ENCODE data around the gene TRPM1. TPM values are rescaled to one million over a fixed set of nuclear protein-coding genes. Genes with fewer than 3 reads are reported as not detected.
A peak's percentile ranks its signal among the peaks of the same experiment; 100 is the strongest.

The TRPM1 gene
- total RNA-seq, 4 donors from 2014 or later, result not detected

DNA sequence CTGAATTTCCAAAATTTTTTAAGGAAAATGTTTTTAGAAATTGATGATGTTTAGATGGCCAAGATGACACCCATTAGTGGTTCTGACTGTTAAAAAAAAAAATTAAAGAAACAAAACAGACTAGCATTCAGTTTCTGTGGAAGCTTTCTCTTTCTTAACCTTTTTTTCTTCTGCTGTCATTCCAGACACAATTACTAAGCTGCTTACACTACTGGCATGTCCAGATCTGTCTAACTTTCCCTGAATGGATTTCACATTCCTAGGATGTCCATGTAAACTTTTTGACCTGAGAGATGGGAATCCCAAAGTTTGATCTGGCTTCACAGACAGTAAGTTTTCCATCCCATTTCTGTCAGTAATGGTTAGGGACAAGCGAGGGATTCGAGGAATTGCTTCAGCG is 99.8 kb downstream of the TRPM1 start:
- no peak overlapping the region for H3K27ac ChIP-seq
- no peaks in the 10 kb centered on the region for H3K27me3 ChIP-seq
- no peak for TF ChIP-seq POLR2A (IDR thresholded peaks at IDR 0.05)
- TF ChIP-seq, protein P1, sequence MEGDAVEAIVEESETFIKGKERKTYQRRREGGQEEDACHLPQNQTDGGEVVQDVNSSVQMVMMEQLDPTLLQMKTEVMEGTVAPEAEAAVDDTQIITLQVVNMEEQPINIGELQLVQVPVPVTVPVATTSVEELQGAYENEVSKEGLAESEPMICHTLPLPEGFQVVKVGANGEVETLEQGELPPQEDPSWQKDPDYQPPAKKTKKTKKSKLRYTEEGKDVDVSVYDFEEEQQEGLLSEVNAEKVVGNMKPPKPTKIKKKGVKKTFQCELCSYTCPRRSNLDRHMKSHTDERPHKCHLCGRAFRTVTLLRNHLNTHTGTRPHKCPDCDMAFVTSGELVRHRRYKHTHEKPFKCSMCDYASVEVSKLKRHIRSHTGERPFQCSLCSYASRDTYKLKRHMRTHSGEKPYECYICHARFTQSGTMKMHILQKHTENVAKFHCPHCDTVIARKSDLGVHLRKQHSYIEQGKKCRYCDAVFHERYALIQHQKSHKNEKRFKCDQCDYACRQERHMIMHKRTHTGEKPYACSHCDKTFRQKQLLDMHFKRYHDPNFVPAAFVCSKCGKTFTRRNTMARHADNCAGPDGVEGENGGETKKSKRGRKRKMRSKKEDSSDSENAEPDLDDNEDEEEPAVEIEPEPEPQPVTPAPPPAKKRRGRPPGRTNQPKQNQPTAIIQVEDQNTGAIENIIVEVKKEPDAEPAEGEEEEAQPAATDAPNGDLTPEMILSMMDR (IDR thresholded peaks at IDR 0.05), result no peak
- DNase-seq, result no peak
- no peaks in the 10 kb centered on the region for H3K36me3 ChIP-seq
- peaks cover 0 to 14% (median 2%) of the 10 kb centered on the region in 4 donors for H3K4me1 ChIP-seq
- no peak overlapping the region for H3K4me3 ChIP-seq
- no peaks in the 10 kb centered on the region for H3K9me3 ChIP-seq

DNA sequence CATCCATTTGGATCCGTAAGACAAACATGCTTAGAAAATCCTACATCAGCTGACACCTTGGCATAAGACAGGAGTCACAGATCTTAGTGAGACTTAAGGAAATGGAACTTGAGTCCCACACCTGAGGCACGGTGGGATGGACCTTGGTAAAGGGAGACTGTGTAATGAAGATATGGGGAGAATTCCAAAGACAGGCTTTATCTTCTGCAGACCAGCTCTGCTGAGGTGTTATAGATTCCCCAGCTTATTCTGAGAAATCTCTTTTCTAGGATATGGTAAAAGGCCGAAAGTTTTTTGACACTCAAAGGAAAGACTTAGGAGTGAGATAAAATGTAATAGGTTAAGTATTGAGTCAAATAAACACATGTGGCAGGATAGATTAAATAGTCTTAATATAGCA is 101.8 kb downstream of the TRPM1 start:
- Histone ChIP-seq H3K27ac (no peak overlapping the region), H3K4me1 (peaks cover 0 to 9% (median 0%) of the 10 kb centered on the region in 4 donors), H3K4me3 (no peak overlapping the region), H3K36me3 (no peaks in the 10 kb centered on the region), H3K9me3 (no peaks in the 10 kb centered on the region), H3K27me3 (no peaks in the 10 kb centered on the region)
- DNase-seq, result no peak
- no peak for TF ChIP-seq POLR2A (IDR thresholded peaks at IDR 0.05)
- TF ChIP-seq, protein P1 (IDR thresholded peaks at IDR 0.05), result no peak

DNA sequence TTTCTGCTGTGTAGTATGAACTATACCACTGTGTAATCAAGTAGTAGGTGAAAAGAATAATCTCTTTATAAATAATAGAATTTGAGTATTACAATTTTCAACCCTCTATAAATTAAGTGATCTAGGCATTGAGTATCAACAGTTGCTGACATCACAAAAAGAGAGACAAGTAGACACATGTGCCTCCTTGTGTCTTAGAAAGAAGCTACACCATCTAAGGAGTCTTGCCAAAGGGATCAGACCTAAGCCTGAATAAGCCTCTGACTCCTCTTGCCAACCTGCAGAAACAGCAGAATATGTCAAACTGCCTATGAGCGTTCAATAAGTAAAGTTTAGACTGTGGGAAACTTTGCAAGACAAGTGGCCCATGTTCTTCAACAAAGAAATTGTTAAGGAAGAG is 104.3 kb downstream of the TRPM1 start:
- H3K4me3 ChIP-seq, result no peak overlapping the region
- no peak for TF ChIP-seq POLR2A (IDR thresholded peaks at IDR 0.05)
- TF ChIP-seq, protein P1 (IDR thresholded peaks at IDR 0.05), result no peak
- no peaks in the 10 kb centered on the region for H3K36me3 ChIP-seq
- H3K4me1 ChIP-seq, result no peaks in the 10 kb centered on the region
- no peak for DNase-seq
- H3K9me3 ChIP-seq, result no peaks in the 10 kb centered on the region
- H3K27ac ChIP-seq, result no peak overlapping the region
- H3K27me3 ChIP-seq, result no peaks in the 10 kb centered on the region

DNA sequence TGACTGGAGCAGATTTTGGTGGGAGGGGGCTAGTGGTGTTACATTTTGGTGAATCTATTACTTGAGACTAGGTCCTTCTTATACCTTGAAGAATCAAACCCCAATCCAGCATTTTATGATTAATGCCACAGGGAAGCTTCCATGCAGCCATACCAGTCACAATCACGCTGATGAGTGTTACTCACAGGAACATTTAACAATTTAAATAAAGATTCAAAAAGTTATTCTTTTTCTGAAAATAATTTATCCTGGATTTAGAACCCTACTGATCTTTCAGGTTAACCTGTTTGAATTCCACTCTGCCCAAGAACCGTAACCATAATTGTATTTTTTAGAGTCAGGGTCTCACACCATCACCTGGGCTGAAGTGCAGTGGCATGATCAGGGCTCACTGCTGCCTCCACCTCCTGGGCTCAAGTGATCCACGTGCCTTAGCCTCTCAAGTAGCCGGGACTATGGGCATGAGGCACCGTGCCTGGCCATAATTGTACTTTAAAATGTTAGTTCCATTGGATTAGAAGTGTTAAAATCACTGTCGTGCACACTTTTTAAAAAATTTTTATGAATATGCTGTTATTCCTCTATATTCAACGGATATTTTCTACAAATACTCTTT is 109.2 kb downstream of the TRPM1 start:
- peak overlapping the region; percentile 95 to 98 (median 96) for H3K4me3 ChIP-seq
- TF ChIP-seq, protein P1 (IDR thresholded peaks at IDR 0.05), result no peak
- no peak for TF ChIP-seq POLR2A (IDR thresholded peaks at IDR 0.05)
- H3K27ac ChIP-seq, result peak overlapping the region; percentile 88 to 99 (median 98)
- H3K9me3 ChIP-seq, result no peaks in the 10 kb centered on the region
- DNase-seq, result no peak
- no peaks in the 10 kb centered on the region for H3K27me3 ChIP-seq
- H3K36me3 ChIP-seq, result no peaks in the 10 kb centered on the region
- peaks cover 0 to 28% (median 0%) of the 10 kb centered on the region in 4 donors for H3K4me1 ChIP-seq

DNA sequence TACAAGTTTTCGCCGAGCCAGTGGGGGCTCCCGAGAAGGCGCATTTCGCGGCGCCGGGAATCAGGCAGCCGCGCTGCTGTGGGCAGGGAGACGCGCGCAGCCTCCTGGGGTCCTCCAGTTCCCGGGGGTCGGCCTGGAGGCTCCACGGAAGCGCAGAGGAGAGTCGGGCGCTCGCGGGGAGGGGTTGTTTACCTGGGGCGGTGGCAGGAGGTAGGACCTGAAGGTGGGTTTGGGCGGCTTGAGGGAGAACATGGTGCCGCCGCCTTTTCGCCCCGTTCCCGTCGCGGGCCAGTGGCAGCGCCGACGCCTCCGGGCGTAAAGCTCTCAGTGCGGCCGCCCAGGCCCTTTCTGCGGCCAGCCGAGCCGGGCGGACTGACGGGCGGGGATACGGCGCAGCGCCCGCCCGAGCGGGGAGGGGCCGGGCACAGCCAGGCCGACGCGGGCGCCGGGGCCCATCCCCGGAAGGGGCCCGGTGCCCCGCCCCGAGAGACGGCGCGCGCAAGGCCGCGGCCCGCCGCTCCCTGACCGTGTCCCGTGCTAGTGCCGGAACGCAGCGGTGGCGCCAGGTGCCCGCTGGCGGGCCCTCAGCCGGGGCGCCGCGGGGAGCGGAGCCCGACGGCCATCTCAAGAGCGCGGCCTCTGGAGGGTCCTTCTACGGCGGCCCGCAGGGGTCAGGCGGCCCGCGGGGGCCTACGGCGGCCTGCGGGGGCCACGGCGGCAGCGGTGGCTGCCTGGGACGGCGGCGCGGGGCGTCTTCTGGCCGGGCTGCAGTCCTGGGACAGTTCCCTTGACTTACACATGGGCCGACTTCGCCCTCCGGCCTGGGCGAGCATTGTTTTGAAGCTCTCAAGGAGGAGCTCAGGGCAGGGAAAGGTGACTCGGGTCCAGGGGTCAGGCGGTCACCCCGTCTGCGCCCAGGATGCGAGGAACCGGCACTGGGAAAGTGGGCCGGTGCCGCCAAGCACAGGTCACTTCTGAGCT is 110.0 kb downstream of the TRPM1 start, which contains the start of gene MTMR10:
Gene MTMR10, minus strand, starts transcription at position 374 of the 981 bp plus-strand sequence. Its CDS starts 122 bp downstream, at position 252.
- no peaks in the 10 kb centered on the region for H3K27me3 ChIP-seq
- H3K27ac ChIP-seq, result peak within 1 kb of the TSS; percentile 88 to 99 (median 98)
- TF ChIP-seq, protein P1 (IDR thresholded peaks at IDR 0.05), result peak in 2 of 6 experiments; percentile 9
- TF ChIP-seq POLR2A (IDR thresholded peaks at IDR 0.05), result peak; percentile 95 to 96
- H3K4me3 ChIP-seq, result peak within 1 kb of the TSS; percentile 95 to 98 (median 96)
- H3K9me3 ChIP-seq, result no peaks in the 10 kb centered on the region
- no peaks in the 10 kb centered on the region for H3K36me3 ChIP-seq
- H3K4me1 ChIP-seq, result peaks cover 0 to 32% (median 0%) of the 10 kb centered on the region in 4 donors
- peak; percentile 61 to 91 (median 89) for DNase-seq
